ENCODE data around the gene MACROH2A2.

DNA sequence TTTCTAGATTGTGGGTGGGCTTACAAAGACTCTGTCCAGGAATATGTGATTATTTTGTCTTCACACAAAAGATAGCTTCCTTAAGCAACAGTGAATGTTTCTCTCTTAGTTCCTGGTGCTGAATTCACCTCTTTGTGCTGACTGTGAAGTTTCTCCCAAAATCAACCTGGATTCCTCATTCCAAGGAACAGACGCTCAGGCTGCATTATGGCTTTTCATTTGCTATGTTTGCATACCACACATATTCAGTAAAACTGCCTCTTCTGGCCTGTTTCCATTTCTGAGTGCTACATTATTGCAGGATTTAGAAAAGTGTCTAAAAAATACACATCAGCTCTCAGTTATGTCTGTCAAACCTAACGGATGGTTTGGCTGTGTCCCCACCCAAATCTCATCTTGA, 21.5 kb downstream of the MACROH2A2 start:
- no peak for TF ChIP-seq POLR2AphosphoS5 (IDR thresholded peaks at IDR 0.05)
- TF ChIP-seq, protein P1, sequence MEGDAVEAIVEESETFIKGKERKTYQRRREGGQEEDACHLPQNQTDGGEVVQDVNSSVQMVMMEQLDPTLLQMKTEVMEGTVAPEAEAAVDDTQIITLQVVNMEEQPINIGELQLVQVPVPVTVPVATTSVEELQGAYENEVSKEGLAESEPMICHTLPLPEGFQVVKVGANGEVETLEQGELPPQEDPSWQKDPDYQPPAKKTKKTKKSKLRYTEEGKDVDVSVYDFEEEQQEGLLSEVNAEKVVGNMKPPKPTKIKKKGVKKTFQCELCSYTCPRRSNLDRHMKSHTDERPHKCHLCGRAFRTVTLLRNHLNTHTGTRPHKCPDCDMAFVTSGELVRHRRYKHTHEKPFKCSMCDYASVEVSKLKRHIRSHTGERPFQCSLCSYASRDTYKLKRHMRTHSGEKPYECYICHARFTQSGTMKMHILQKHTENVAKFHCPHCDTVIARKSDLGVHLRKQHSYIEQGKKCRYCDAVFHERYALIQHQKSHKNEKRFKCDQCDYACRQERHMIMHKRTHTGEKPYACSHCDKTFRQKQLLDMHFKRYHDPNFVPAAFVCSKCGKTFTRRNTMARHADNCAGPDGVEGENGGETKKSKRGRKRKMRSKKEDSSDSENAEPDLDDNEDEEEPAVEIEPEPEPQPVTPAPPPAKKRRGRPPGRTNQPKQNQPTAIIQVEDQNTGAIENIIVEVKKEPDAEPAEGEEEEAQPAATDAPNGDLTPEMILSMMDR (IDR thresholded peaks at IDR 0.05 in 8 of 11, conservative IDR thresholded peaks at IDR 0.05 in 3 of 11): no peak
- TF ChIP-seq POLR2A (IDR thresholded peaks at IDR 0.05): no peak
